H9 (cell line): ENCODE data around the gene NBR1. TPM values are rescaled to one million over a fixed set of nuclear protein-coding genes. Genes with fewer than 3 reads are reported as not detected.

Experiments
- DNase-seq: peaks from one replicate; pipeline ENCODE4 v3.0.0-alpha.2; 2017
- H2AFZ ChIP-seq: one replicate; pipeline ENCODE4 v1.6.1; 2013; ENCODE audit warnings: mild to moderate bottlenecking, low read length, control low read depth, moderate library complexity
- H2AK5ac ChIP-seq: 2 replicates; pipeline ENCODE4 v1.6.1; 2013; ENCODE audit warnings: low read length, control low read depth, mixed read lengths; ENCODE audit not compliant: insufficient read length
- H2BK120ac ChIP-seq: one replicate; pipeline ENCODE4 v1.6.1; 2013; ENCODE audit warnings: low read depth, mild to moderate bottlenecking, low read length, control low read depth, inconsistent platforms; ENCODE audit not compliant: poor library complexity, severe bottlenecking
- H2BK12ac ChIP-seq: 2 replicates; pipeline ENCODE4 v1.6.1; 2013; ENCODE audit warnings: low read length, control low read depth, mixed read lengths, low read depth; ENCODE audit not compliant: insufficient read length
- H2BK15ac ChIP-seq: 2 replicates; pipeline ENCODE4 v1.6.1; 2013; ENCODE audit warnings: low read depth, low read length, control low read depth
- H2BK20ac ChIP-seq: one replicate; pipeline ENCODE4 v1.6.1; 2013; ENCODE audit warnings: low read depth, mild to moderate bottlenecking, low read length, control low read depth, inconsistent platforms; ENCODE audit not compliant: poor library complexity, severe bottlenecking
- H2BK5ac ChIP-seq: 2 replicates; pipeline ENCODE4 v1.6.1; 2013; ENCODE audit warnings: low read length, control low read depth, mixed read lengths; ENCODE audit not compliant: insufficient read length
- H3K14ac ChIP-seq: 2 replicates; pipeline ENCODE4 v1.6.1; 2013; ENCODE audit warnings: low read length, control low read depth; ENCODE audit not compliant: insufficient read depth
- H3K18ac ChIP-seq: 2 replicates; pipeline ENCODE4 v1.6.1; 2013; ENCODE audit warnings: low read depth, mild to moderate bottlenecking, mixed read lengths, low read length, control low read depth; ENCODE audit not compliant: insufficient read length
- H3K23ac ChIP-seq: 2 replicates; pipeline ENCODE4 v1.6.1; 2013; ENCODE audit warnings: low read length, control low read depth, mixed read lengths, low read depth; ENCODE audit not compliant: insufficient read length
- H3K23me2 ChIP-seq: 2 replicates; pipeline ENCODE4 v1.6.1; 2013; ENCODE audit warnings: low read depth, mild to moderate bottlenecking, mixed read lengths, low read length, control low read depth; ENCODE audit not compliant: insufficient read length, poor library complexity, severe bottlenecking
- H3K27ac ChIP-seq: 2 replicates; pipeline ENCODE4 v1.5.1; 2013; ENCODE audit warnings: low read length, control low read depth, mixed read lengths, low read depth; ENCODE audit not compliant: insufficient read length
- H3K27me3 ChIP-seq: 2 replicates; pipeline ENCODE4 v1.6.1; 2013; ENCODE audit warnings: low read length, control low read depth, inconsistent platforms; ENCODE audit not compliant: insufficient read depth
- H3K4ac ChIP-seq: 2 replicates; pipeline ENCODE4 v1.6.1; 2013; ENCODE audit warnings: low read depth, mild to moderate bottlenecking, control low read depth, inconsistent platforms, low read length, moderate library complexity
- H3K4me1 ChIP-seq: 2 replicates; pipeline ENCODE4 v1.6.1; 2013; ENCODE audit warnings: low read length, control low read depth, inconsistent platforms; ENCODE audit not compliant: insufficient read depth
- H3K4me2 ChIP-seq: 2 replicates; pipeline ENCODE4 v1.6.1; 2013; ENCODE audit warnings: low read length, control low read depth, mixed read lengths; ENCODE audit not compliant: insufficient read length, insufficient read depth
- H3K56ac ChIP-seq: 2 replicates; pipeline ENCODE4 v1.6.1; 2013; ENCODE audit warnings: low read depth, mild to moderate bottlenecking, mixed read lengths, low read length, control low read depth; ENCODE audit not compliant: insufficient read length
- H3K79me1 ChIP-seq: 2 replicates; pipeline ENCODE4 v1.6.1; 2013; ENCODE audit warnings: low read depth, mild to moderate bottlenecking, moderate library complexity, low read length, control low read depth, inconsistent platforms; ENCODE audit not compliant: insufficient read depth, poor library complexity, severe bottlenecking
- H3K79me2 ChIP-seq: 2 replicates; pipeline ENCODE4 v1.6.1; 2013; ENCODE audit warnings: low read length, control low read depth, inconsistent platforms; ENCODE audit not compliant: insufficient read depth
- H3K9ac ChIP-seq: 2 replicates; pipeline ENCODE4 v1.6.1; 2013; ENCODE audit warnings: low read length, control low read depth, mixed read lengths; ENCODE audit not compliant: insufficient read length; ENCODE audit errors: extremely low read depth
- H3K9me3 ChIP-seq: one replicate; pipeline ENCODE4 v1.6.1; 2013; ENCODE audit warnings: low read depth, low read length, inconsistent platforms; ENCODE audit not compliant: control insufficient read depth
- H3T11ph ChIP-seq: one replicate; pipeline ENCODE4 v1.6.1; 2013; ENCODE audit warnings: mild to moderate bottlenecking, low read length, control low read depth, inconsistent platforms
- H4K20me1 ChIP-seq: one replicate; pipeline ENCODE4 v1.6.1; 2013; ENCODE audit not compliant: control insufficient read depth, insufficient read length, insufficient read depth
- H4K5ac ChIP-seq: 2 replicates; pipeline ENCODE4 v1.6.1; 2013; ENCODE audit warnings: low read depth, mild to moderate bottlenecking, mixed read lengths, low read length, control low read depth; ENCODE audit not compliant: insufficient read length
- H4K8ac ChIP-seq: replicated peaks from 2 replicates; pipeline ENCODE4 v1.6.1; 2013; ENCODE audit warnings: low read length, control low read depth, mixed read lengths, low read depth; ENCODE audit not compliant: insufficient read length
- H4K91ac ChIP-seq: 2 replicates; pipeline ENCODE4 v1.6.1; 2013; ENCODE audit warnings: low read depth, mild to moderate bottlenecking, moderate library complexity, mixed read lengths, low read length, control low read depth; ENCODE audit not compliant: insufficient read length
- H3K27ac Mint-ChIP-seq, 3 experiments: 2 replicates in 2 of 3; 3 replicates in 1 of 3; pipeline ENCODE4 v1.8.0; 2020 to 2021; ENCODE audit warnings: mixed read lengths in 3 of 3, mild to moderate bottlenecking in 1 of 3, moderate library complexity in 1 of 3
- H3K27me3 Mint-ChIP-seq: 2 replicates; pipeline ENCODE4 v1.8.0; 2021; ENCODE audit warnings: low read depth, mild to moderate bottlenecking, moderate library complexity, mixed read lengths
- H3K36me3 Mint-ChIP-seq, 3 experiments: 2 replicates in 2 of 3; 3 replicates in 1 of 3; pipeline ENCODE4 v1.8.0; 2020 to 2021; ENCODE audit warnings: low read depth in 3 of 3, mixed read lengths in 3 of 3; ENCODE audit not compliant: insufficient read depth in 1 of 3
- H3K4me1 Mint-ChIP-seq, 2 experiments: 2 replicates each; pipeline ENCODE4 v1.8.0; 2020; ENCODE audit warnings: mixed read lengths in 2 of 2
- H3K4me3 Mint-ChIP-seq, 2 experiments: 2 replicates in 1 of 2; 3 replicates in 1 of 2; pipeline ENCODE4 v1.8.0; 2020 to 2021; ENCODE audit warnings: mild to moderate bottlenecking in 2 of 2, mixed read lengths in 2 of 2, moderate library complexity in 1 of 2
- H3K9me3 Mint-ChIP-seq, 2 experiments: 2 replicates in 1 of 2; 3 replicates in 1 of 2; pipeline ENCODE4 v1.8.0; 2020; ENCODE audit warnings: mild to moderate bottlenecking in 2 of 2, mixed read lengths in 2 of 2, moderate library complexity in 1 of 2
- WGBS: extraction: QIAGEN DNeasy Blood & Tissue Kit; methylation state at CpG from one replicate; pipeline ENCODE4 v1.1.7; 2013; ENCODE audit warnings: missing lambda C conversion rate, low lambda C conversion rate, mixed read lengths; ENCODE audit not compliant: insufficient read length; ENCODE audit errors: extremely low coverage; 5-methylcytosine and 5-hydroxymethylcytosine counted together
- total RNA-seq: library from RNA; stranded (reverse); gene quantifications from 2 replicates; pipeline ENCODE4 v1.2.1, GENCODE V29; 2021
- TF ChIP-seq, protein P1 (sequence below): fragments of 200-600 bp; sonication (generic); conservative IDR thresholded peaks from 3 replicates; pipeline ENCODE4 v1.8.0; 2021; ENCODE audit warnings: antibody characterized with exemption, mild to moderate bottlenecking

Gene NBR1
- total RNA-seq, 1 experiment from 2014 or later, result 34.2 TPM

DNA sequence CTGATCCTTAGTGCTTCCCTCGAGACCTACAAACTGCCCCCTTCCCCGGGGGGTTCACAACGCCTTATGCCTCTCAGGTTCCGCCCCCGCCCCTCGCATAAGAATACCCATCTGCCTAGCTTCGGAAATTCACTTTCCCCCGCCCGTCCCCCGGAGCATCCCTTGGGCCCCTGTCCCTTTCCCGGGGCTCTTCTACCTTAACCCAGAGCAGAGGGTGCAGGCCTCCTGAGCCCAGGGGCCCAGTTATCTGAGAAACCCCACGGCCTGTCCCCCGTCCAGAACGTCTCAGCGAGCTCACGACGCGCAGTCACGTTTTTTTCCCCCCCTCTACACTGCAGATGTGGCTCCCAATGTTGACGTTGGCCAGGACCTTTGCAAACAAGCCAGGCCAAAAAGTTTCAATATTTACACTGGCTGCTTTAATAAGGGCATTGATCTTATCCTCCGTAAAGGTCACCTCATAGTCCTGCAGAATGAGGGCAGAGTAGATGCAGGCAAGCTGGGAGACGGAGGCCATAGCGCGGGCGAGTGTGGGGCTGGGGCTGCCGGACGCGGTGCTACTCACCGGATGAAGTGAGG lies 1.4 kb upstream of the NBR1 start:
- peak overlapping the region; percentile 73 for H3K18ac ChIP-seq
- H3K4ac ChIP-seq, result no peak overlapping the region; the same call in 1 of the 2 replicates
- H3K9ac ChIP-seq, result peak overlapping the region; percentile 65
- no peak overlapping the region for H4K91ac ChIP-seq
- H2AFZ ChIP-seq, result no peak overlapping the region
- H4K8ac ChIP-seq, result no peak overlapping the region
- peak overlapping the region; percentile 82; the same call in 1 of the 2 replicates for H3K14ac ChIP-seq
- H2BK20ac ChIP-seq, result no peak overlapping the region
- H3K79me2 ChIP-seq, result no peaks in the 10 kb centered on the region
- H3K79me1 ChIP-seq, result peaks cover 5% of the 10 kb centered on the region
- H3K27me3 ChIP-seq, result no peaks in the 10 kb centered on the region
- TF ChIP-seq, protein P1, sequence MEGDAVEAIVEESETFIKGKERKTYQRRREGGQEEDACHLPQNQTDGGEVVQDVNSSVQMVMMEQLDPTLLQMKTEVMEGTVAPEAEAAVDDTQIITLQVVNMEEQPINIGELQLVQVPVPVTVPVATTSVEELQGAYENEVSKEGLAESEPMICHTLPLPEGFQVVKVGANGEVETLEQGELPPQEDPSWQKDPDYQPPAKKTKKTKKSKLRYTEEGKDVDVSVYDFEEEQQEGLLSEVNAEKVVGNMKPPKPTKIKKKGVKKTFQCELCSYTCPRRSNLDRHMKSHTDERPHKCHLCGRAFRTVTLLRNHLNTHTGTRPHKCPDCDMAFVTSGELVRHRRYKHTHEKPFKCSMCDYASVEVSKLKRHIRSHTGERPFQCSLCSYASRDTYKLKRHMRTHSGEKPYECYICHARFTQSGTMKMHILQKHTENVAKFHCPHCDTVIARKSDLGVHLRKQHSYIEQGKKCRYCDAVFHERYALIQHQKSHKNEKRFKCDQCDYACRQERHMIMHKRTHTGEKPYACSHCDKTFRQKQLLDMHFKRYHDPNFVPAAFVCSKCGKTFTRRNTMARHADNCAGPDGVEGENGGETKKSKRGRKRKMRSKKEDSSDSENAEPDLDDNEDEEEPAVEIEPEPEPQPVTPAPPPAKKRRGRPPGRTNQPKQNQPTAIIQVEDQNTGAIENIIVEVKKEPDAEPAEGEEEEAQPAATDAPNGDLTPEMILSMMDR, result no peak
- no peaks in the 10 kb centered on the region for H3K9me3 ChIP-seq
- no peaks in the 10 kb centered on the region for H4K20me1 ChIP-seq
- no peak overlapping the region for H2BK15ac ChIP-seq
- peaks cover 19% of the 10 kb centered on the region for H3K23me2 ChIP-seq
- H4K5ac ChIP-seq, result no peak overlapping the region
- H2BK120ac ChIP-seq, result no peak overlapping the region
- Mint-ChIP-seq H3K9me3 (no peaks in the 10 kb centered on the region), H3K36me3 (peaks cover 2 to 8% (median 6%) of the 10 kb centered on the region in 3 experiments; a peak in 5 of 7 replicates), H3K27ac (no peak overlapping the region), H3K27me3 (no peaks in the 10 kb centered on the region), H3K4me3 (no peak overlapping the region), H3K4me1 (peaks cover 8 to 10% of the 10 kb centered on the region in 2 experiments)
- H3K56ac ChIP-seq, result no peak overlapping the region
- peak; percentile 54 for DNase-seq
- H3T11ph ChIP-seq, result no peak overlapping the region
- peak overlapping the region; percentile 15 for H2BK5ac ChIP-seq
- no peak overlapping the region for H2AK5ac ChIP-seq
- WGBS, result no CpG with 5 or more reads among the region's 29 CpGs
- no peak overlapping the region for H2BK12ac ChIP-seq
- peak overlapping the region; percentile 94 for H3K4me2 ChIP-seq
- peak overlapping the region; percentile 53 for H3K27ac ChIP-seq
- H3K4me1 ChIP-seq, result no peaks in the 10 kb centered on the region
- no peak overlapping the region for H3K23ac ChIP-seq
